DND-41 (cell line): ENCODE measurements around the gene STAC.

ENCODE experiments used
- ATAC-seq: fragments of 200-7000 bp; cut with Tn5 transposase; 3 replicates; pipeline ENCODE4 v1.9.1; 2021; ENCODE audit warnings: low read depth; ENCODE audit not compliant: insufficient read depth
- DNase-seq: peaks from one replicate; pipeline ENCODE4 v3.0.0-alpha.2; 2020
- H2AFZ ChIP-seq: 2 replicates; pipeline ENCODE4 v1.6.0; 2012; ENCODE audit warnings: low read depth, low read length
- H3K27ac ChIP-seq: 2 replicates; pipeline ENCODE4 v1.5.1; 2012; ENCODE audit warnings: low read length, inconsistent platforms
- H3K27me3 ChIP-seq: fragments of 200-600 bp; sonication (generic); 2 replicates; pipeline ENCODE4 v1.6.0; 2012; ENCODE audit warnings: low read length, mild to moderate bottlenecking, inconsistent platforms; ENCODE audit not compliant: insufficient read depth, poor library complexity
- H3K36me3 ChIP-seq: 2 replicates; pipeline ENCODE4 v1.5.1; 2012; ENCODE audit warnings: low read length, inconsistent platforms; ENCODE audit not compliant: insufficient read depth
- H3K4me1 ChIP-seq: 2 replicates; pipeline ENCODE4 v1.5.1; 2012; ENCODE audit warnings: mild to moderate bottlenecking, low read length; ENCODE audit not compliant: insufficient read depth
- H3K4me2 ChIP-seq: 2 replicates; pipeline ENCODE4 v1.6.0; 2012; ENCODE audit warnings: mild to moderate bottlenecking, moderate library complexity, low read length, inconsistent platforms; ENCODE audit not compliant: insufficient read depth
- H3K4me3 ChIP-seq, 2 experiments: fragments of 200-600 bp in 1 of 2; shearing (Covaris generic) in 1 of 2; 2 replicates each; pipeline ENCODE4 v1.5.1; 2012 to 2016; ENCODE audit warnings: inconsistent platforms in 2 of 2, low read length in 2 of 2, mild to moderate bottlenecking in 2 of 2, low read depth in 1 of 2, moderate library complexity in 1 of 2
- H3K79me2 ChIP-seq: 2 replicates; pipeline ENCODE4 v1.6.0; 2012; ENCODE audit warnings: low read length, inconsistent platforms; ENCODE audit not compliant: insufficient read depth
- H3K9ac ChIP-seq: 2 replicates; pipeline ENCODE4 v1.6.0; 2012; ENCODE audit warnings: low read depth, mild to moderate bottlenecking, inconsistent platforms, low read length, moderate library complexity
- H3K9me3 ChIP-seq: 2 replicates; pipeline ENCODE4 v1.5.1; 2012; ENCODE audit warnings: low read length, moderate library complexity, mild to moderate bottlenecking, inconsistent platforms; ENCODE audit not compliant: insufficient read depth, severe bottlenecking
- H4K20me1 ChIP-seq: 2 replicates; pipeline ENCODE4 v1.6.0; 2012; ENCODE audit warnings: low read length; ENCODE audit not compliant: insufficient read depth
- EZH2 ChIP-seq: IDR thresholded peaks from 3 replicates; pipeline ENCODE4 v1.6.1; 2012; ENCODE audit warnings: borderline replicate concordance, low read depth, mild to moderate bottlenecking, moderate library complexity, low read length, inconsistent platforms; ENCODE audit not compliant: severe bottlenecking
- TF ChIP-seq, protein P1 (sequence below): IDR thresholded peaks from 2 replicates; pipeline ENCODE4 v1.5.1; 2012; ENCODE audit warnings: borderline replicate concordance, low read length, moderate library complexity, mild to moderate bottlenecking; ENCODE audit not compliant: poor library complexity, severe bottlenecking; ENCODE audit errors: extremely low read depth

The STAC gene

DNA sequence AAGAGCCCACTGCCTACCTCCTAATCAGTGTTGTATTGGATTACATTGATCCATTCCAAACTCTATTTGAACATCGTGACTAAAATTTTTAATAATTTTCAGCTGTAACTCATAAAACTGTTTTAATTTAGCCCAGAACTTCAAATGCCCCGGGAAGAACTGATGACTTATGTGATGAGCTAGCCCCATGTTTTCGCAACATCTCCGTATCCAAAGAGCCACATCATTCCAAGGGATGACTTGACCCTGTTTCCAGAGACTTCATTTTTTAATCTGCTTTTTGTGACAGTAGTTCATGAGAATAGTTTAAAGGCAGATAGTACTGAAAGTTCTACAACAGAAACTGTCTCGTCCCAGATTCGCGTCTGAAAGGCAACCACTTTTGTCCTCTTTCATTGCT is 97.4 kb downstream of the STAC start:
- no peak overlapping the region for H3K4me2 ChIP-seq
- ATAC-seq = no peak
- TF ChIP-seq, protein P1, sequence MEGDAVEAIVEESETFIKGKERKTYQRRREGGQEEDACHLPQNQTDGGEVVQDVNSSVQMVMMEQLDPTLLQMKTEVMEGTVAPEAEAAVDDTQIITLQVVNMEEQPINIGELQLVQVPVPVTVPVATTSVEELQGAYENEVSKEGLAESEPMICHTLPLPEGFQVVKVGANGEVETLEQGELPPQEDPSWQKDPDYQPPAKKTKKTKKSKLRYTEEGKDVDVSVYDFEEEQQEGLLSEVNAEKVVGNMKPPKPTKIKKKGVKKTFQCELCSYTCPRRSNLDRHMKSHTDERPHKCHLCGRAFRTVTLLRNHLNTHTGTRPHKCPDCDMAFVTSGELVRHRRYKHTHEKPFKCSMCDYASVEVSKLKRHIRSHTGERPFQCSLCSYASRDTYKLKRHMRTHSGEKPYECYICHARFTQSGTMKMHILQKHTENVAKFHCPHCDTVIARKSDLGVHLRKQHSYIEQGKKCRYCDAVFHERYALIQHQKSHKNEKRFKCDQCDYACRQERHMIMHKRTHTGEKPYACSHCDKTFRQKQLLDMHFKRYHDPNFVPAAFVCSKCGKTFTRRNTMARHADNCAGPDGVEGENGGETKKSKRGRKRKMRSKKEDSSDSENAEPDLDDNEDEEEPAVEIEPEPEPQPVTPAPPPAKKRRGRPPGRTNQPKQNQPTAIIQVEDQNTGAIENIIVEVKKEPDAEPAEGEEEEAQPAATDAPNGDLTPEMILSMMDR = no peak
- no peak for TF ChIP-seq EZH2
- H2AFZ ChIP-seq = no peak overlapping the region
- peaks cover 6% of the 10 kb centered on the region for H3K9me3 ChIP-seq
- H3K4me1 ChIP-seq = no peaks in the 10 kb centered on the region
- H3K27ac ChIP-seq = no peak overlapping the region
- H3K36me3 ChIP-seq = no peaks in the 10 kb centered on the region
- no peak overlapping the region for H3K4me3 ChIP-seq
- no peaks in the 10 kb centered on the region for H3K79me2 ChIP-seq
- no peak overlapping the region for H3K9ac ChIP-seq
- H3K27me3 ChIP-seq = no peaks in the 10 kb centered on the region
- no peak for DNase-seq
- H4K20me1 ChIP-seq = no peaks in the 10 kb centered on the region

DNA sequence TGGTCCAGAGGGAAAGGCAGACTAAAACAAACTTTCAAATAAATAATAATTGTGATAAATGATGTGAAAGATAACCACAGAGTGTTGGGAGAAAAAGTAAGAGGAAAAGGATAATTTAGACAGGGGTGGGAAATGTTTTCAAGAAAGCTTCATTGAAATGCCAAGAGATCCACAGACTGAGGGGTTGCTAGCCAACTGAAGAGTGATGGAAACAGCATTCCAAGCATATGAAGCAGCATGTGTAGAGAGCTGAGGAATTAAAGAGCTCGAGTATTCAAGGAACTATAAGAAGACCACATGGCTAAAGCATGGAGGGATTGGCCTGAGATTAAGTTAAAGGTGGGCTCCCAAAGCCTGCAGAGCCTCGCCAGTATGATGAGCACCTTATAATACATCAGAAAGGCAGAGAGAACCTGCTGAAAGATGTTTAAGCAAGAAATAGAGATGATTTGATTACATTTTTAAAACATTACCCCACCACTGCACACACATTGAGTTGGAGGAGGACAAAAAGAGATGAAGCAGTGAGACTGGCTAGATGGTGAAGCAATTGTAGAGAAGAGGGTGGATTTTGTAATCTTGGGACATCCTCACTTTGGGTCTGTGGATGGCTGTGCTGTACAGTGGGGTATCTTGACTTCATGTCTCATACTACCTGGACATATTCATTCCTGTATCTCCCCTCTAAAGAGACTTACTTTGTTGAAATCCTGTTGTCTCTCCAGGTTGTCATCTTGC is 100.8 kb downstream of the STAC start:
- Histone ChIP-seq H3K36me3 (no peaks in the 10 kb centered on the region), H4K20me1 (no peaks in the 10 kb centered on the region), H3K27ac (no peak overlapping the region), H2AFZ (no peak overlapping the region), H3K79me2 (no peaks in the 10 kb centered on the region), H3K4me2 (no peak overlapping the region), H3K4me3 (no peak overlapping the region), H3K4me1 (no peaks in the 10 kb centered on the region), H3K9ac (no peak overlapping the region), H3K9me3 (peaks cover 6% of the 10 kb centered on the region), H3K27me3 (no peaks in the 10 kb centered on the region)
- no peak for DNase-seq
- no peak for TF ChIP-seq EZH2
- no peak for ATAC-seq

DNA sequence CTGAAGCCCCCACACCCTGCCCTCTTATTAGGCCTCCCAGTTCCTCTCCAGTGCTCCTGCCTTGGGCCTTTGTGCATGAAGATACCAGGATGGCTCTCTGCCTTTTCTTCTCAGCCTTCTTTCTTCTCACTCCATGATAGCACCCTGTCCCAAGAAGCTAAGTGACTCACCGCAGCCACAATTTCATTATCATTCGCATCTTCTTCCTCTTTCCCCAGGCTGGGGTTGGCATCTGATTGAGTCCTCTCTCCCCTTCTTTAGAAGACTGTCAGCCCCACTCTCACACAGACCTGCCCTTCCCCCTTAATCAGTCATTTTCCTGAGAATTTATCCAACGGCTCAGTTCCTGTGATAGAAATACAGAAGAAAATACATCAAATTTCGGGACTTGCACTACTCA is 102.0 kb downstream of the STAC start:
- Histone ChIP-seq H4K20me1 (no peaks in the 10 kb centered on the region), H3K4me3 (no peak overlapping the region), H3K27me3 (no peaks in the 10 kb centered on the region), H3K9me3 (peaks cover 6% of the 10 kb centered on the region), H2AFZ (no peak overlapping the region), H3K79me2 (no peaks in the 10 kb centered on the region), H3K4me2 (no peak overlapping the region), H3K4me1 (no peaks in the 10 kb centered on the region), H3K36me3 (no peaks in the 10 kb centered on the region), H3K9ac (no peak overlapping the region), H3K27ac (no peak overlapping the region)
- TF ChIP-seq, protein P1 = no peak
- TF ChIP-seq EZH2 = no peak
- ATAC-seq = no peak
- no peak for DNase-seq

DNA sequence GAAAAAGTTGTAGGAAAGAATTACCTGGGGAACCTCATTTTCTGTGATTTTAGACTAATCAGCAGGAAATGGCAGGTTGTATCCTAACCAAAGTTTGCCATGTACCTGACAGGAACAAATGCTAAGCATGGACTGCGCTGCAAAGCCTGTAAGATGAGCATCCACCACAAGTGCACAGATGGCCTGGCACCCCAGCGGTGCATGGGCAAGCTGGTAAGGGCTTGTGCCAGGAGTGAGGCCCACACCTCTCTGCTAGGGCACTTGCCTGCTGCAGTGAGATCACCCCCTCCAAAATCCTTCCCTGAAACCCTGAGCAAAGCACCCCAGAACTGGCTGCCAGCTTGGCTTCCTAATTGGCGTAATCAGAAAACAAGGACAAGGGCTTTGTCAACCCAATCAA is 102.6 kb downstream of the STAC start:
- DNase-seq (no peak), ATAC-seq (no peak)
- Histone ChIP-seq H3K9ac (no peak overlapping the region), H3K36me3 (no peaks in the 10 kb centered on the region), H3K27ac (no peak overlapping the region), H3K27me3 (no peaks in the 10 kb centered on the region), H2AFZ (no peak overlapping the region), H3K4me3 (no peak overlapping the region), H3K79me2 (no peaks in the 10 kb centered on the region), H3K4me2 (no peak overlapping the region), H3K4me1 (no peaks in the 10 kb centered on the region), H3K9me3 (peaks cover 6% of the 10 kb centered on the region), H4K20me1 (no peaks in the 10 kb centered on the region)
- TF ChIP-seq, protein P1 = no peak
- no peak for TF ChIP-seq EZH2
